Breast epithelium (tissue), 4 donors: ENCODE data around the gene NAV3. TPM values are rescaled to one million over a fixed set of nuclear protein-coding genes. Genes with fewer than 3 reads are reported as not detected.

ENCODE experiments used
- DNase-seq, 2 donors: peaks; one replicate each; pipeline ENCODE4 v3.0.0-alpha.2; 2019; ENCODE audit warnings: low spot score in 2 of 2
- H3K27ac ChIP-seq, 2 donors: fragments of 200-600 bp; sonication (generic) in 1 of 2; one replicate each; pipeline ENCODE4 v1.5.1; 2016 to 2019; ENCODE audit warnings: mild to moderate bottlenecking in 1 of 2
- H3K27me3 ChIP-seq, 2 donors: fragments of 200-600 bp; sonication (generic) in 1 of 2; one replicate each; pipeline versions ENCODE4 v1.5.1 to v1.6.0; 2017 to 2019; ENCODE audit warnings: control low read depth in 1 of 2, mild to moderate bottlenecking in 1 of 2
- H3K36me3 ChIP-seq: fragments of 200-600 bp; one replicate; pipeline ENCODE4 v1.5.1; 2019
- H3K4me1 ChIP-seq, 2 donors: fragments of 200-600 bp; sonication (generic); one replicate each; pipeline ENCODE4 v1.5.1; 2016 to 2019; ENCODE audit warnings: control low read depth in 1 of 2
- H3K4me3 ChIP-seq, 3 donors: fragments of 200-600 bp; sonication (generic); 1 replicate in 2 of 3; 2 replicates in 1 of 3; pipeline ENCODE4 v1.5.1; 2016 to 2019; ENCODE audit warnings: mild to moderate bottlenecking in 3 of 3, moderate library complexity in 2 of 3
- H3K9me3 ChIP-seq, 2 donors: fragments of 200-600 bp; sonication (generic) in 1 of 2; one replicate each; pipeline ENCODE4 v1.5.1; 2016 to 2019; ENCODE audit warnings: control low read depth in 1 of 2
- POLR2A ChIP-seq: fragments of 450-650 bp; IDR thresholded peaks from one replicate; pipeline ENCODE4 v1.6.1; 2016; ENCODE audit warnings: antibody characterized with exemption, mild to moderate bottlenecking, moderate library complexity
- POLR2AphosphoS5 ChIP-seq, 3 donors: sonication (generic); formaldehyde crosslinking; IDR thresholded peaks; one replicate each; pipeline ENCODE4 v1.6.1; 2017; ENCODE audit warnings: antibody characterized with exemption in 3 of 3
- intact Hi-C: fragments of 100-400 bp; cut with DNase I; formaldehyde crosslinking; loops from one replicate; pipeline ENCODE4 v1.15.1; 2023; ENCODE audit warnings: low total_unique reads
- total RNA-seq, 3 donors: library from RNA; depleted of rRNA; stranded (reverse); fragments of >200 nt; gene quantifications; one replicate each; pipeline ENCODE4 v1.1.0, GENCODE V29; 2016
- TF ChIP-seq, protein P1 (sequence below), 3 donors: fragments of 450-650 bp; IDR thresholded peaks; one replicate each; pipeline ENCODE4 v1.5.1; 2016 to 2017; ENCODE audit warnings: antibody characterized with exemption in 3 of 3, mild to moderate bottlenecking in 3 of 3, moderate library complexity in 3 of 3

The NAV3 gene
- total RNA-seq, 3 donors from 2014 or later = 25.6 to 46.1 (median 41.1) TPM

DNA sequence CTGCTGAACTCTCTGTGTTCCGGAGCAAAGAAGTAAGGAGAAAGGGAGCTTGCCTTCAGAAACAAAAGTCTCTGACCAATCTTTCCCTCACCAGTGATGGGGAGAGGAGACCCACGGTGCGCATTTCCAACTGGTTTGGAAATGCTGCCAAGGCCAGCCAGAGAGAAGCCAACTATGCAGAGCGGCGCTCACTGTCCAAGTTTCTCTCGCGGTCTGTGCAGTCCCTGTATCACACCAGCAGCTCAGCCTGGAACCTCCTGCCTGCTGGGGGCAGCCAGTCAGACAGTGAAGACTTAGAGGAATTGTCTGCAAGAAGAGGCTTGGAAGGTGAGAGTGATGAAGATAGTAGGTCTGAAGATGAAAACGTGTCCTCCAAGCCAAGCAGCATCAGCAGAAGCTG lies 206.2 kb downstream of the NAV3 start:
- no peak for TF ChIP-seq POLR2AphosphoS5 (IDR thresholded peaks at IDR 0.05)
- TF ChIP-seq POLR2A = no peak
- TF ChIP-seq, protein P1, sequence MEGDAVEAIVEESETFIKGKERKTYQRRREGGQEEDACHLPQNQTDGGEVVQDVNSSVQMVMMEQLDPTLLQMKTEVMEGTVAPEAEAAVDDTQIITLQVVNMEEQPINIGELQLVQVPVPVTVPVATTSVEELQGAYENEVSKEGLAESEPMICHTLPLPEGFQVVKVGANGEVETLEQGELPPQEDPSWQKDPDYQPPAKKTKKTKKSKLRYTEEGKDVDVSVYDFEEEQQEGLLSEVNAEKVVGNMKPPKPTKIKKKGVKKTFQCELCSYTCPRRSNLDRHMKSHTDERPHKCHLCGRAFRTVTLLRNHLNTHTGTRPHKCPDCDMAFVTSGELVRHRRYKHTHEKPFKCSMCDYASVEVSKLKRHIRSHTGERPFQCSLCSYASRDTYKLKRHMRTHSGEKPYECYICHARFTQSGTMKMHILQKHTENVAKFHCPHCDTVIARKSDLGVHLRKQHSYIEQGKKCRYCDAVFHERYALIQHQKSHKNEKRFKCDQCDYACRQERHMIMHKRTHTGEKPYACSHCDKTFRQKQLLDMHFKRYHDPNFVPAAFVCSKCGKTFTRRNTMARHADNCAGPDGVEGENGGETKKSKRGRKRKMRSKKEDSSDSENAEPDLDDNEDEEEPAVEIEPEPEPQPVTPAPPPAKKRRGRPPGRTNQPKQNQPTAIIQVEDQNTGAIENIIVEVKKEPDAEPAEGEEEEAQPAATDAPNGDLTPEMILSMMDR (IDR thresholded peaks at IDR 0.05) = no peak
- Histone ChIP-seq H3K9me3 (no peaks in the 10 kb centered on the region), H3K4me3 (no peak overlapping the region), H3K27ac (no peak overlapping the region), H3K4me1 (no peaks in the 10 kb centered on the region), H3K36me3 (no peaks in the 10 kb centered on the region), H3K27me3 (no peaks in the 10 kb centered on the region)
- DNase-seq = no peak
- intact Hi-C loops = no loop called here

DNA sequence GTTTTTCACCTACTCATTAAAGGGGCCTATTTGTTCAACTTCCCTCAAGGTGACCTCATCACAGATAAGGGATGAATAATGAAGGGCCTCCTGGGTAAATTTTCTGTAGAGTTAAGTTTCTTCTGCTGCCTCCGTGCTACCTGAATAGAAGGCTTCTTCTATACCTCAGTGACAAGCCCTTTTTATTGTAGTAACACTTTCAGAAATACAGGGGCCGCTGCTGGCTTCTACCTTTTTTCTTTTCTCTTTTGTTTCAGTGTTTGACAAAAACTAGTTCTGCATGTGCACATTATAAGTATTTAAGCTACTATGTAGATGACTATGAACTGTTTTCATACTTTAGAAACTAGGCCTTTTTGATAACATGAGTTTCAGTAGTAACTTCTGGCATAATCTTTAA lies 207.0 kb downstream of the NAV3 start:
- no peak for DNase-seq
- Histone ChIP-seq H3K4me1 (no peaks in the 10 kb centered on the region), H3K9me3 (no peaks in the 10 kb centered on the region), H3K4me3 (no peak overlapping the region), H3K27ac (no peak overlapping the region), H3K36me3 (no peaks in the 10 kb centered on the region), H3K27me3 (no peaks in the 10 kb centered on the region)
- TF ChIP-seq POLR2AphosphoS5 (IDR thresholded peaks at IDR 0.05) = no peak
- TF ChIP-seq, protein P1 (IDR thresholded peaks at IDR 0.05) = no peak
- no peak for TF ChIP-seq POLR2A
- intact Hi-C loops = no loop called here

DNA sequence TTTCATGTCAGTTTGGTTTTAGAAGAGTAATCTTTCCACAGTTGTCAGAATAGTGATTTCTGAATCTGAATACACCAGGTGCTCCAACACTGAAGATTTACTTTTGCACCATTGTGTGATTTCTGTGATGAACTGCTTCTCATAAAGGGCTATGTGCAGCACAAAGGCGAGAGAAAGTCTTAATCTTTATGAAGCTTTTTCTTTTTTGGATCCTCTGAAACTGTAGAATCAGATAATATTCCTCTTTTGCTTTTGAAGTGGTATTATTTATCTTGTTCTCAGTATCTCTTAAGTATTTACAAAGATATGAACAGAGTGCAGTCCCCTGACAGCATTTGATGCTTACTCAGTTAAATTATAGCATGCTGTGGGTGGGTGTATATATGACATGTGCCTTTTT lies 207.8 kb downstream of the NAV3 start:
- TF ChIP-seq, protein P1 (IDR thresholded peaks at IDR 0.05) = no peak
- TF ChIP-seq POLR2AphosphoS5 (IDR thresholded peaks at IDR 0.05) (no peak), POLR2A (no peak)
- no peak for DNase-seq
- Histone ChIP-seq H3K27ac (no peak overlapping the region), H3K27me3 (no peaks in the 10 kb centered on the region), H3K4me3 (no peak overlapping the region), H3K4me1 (no peaks in the 10 kb centered on the region), H3K36me3 (no peaks in the 10 kb centered on the region), H3K9me3 (peaks cover 0 to 2% of the 10 kb centered on the region in 2 donors)
- intact Hi-C loops = no loop called here

DNA sequence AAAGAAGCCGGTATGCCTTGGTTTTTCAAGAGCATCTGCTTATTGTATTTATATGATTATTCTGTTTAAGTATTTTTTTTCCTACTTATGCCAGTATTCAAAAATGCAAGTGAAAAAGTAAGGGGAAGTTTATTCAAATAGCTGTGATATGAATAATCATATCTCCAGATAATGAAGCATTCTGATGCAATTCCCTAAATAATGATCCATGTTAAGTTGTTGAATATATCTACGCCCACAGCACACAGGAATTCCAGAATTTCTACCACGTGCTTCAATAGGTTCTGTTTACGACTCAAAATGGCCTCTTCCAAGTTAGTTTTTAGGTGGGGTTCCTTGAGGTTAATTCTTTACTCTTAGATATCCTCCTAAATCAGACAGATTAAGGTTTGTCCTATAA lies 208.3 kb downstream of the NAV3 start:
- H3K36me3 ChIP-seq = no peaks in the 10 kb centered on the region
- H3K4me3 ChIP-seq = no peak overlapping the region
- intact Hi-C loops = no loop called here
- TF ChIP-seq POLR2AphosphoS5 (IDR thresholded peaks at IDR 0.05) (no peak), POLR2A (no peak)
- TF ChIP-seq, protein P1 (IDR thresholded peaks at IDR 0.05) = no peak
- peaks cover 0 to 6% of the 10 kb centered on the region in 2 donors for H3K9me3 ChIP-seq
- H3K27ac ChIP-seq = no peak overlapping the region
- DNase-seq = no peak
- H3K27me3 ChIP-seq = no peaks in the 10 kb centered on the region
- no peaks in the 10 kb centered on the region for H3K4me1 ChIP-seq

DNA sequence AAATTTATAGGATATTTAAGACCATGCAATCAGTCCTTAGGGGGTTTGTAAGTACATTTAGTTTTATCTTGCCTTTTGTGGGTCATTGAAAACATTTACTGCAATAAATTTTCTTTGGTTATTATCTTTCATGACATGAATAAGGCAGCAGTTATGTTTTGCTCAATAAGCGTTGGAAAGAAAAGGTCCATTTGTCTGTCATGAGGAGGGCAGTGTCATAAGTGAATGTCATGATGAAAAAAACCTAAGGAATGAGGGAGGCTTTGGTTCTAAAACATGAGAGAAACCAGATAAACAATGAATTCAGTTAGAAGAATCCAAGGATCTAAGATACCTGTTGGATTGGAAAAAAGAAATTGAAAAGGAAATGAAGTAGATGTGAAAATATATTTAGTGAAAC lies 209.4 kb downstream of the NAV3 start:
- no peak overlapping the region for H3K4me3 ChIP-seq
- no peaks in the 10 kb centered on the region for H3K36me3 ChIP-seq
- no peaks in the 10 kb centered on the region for H3K4me1 ChIP-seq
- H3K27me3 ChIP-seq = no peaks in the 10 kb centered on the region
- H3K9me3 ChIP-seq = peaks cover under 1 to 12% of the 10 kb centered on the region in 2 donors
- intact Hi-C loops = no loop called here
- H3K27ac ChIP-seq = no peak overlapping the region
- no peak for DNase-seq
- TF ChIP-seq POLR2A (no peak), POLR2AphosphoS5 (IDR thresholded peaks at IDR 0.05) (no peak)
- TF ChIP-seq, protein P1 (IDR thresholded peaks at IDR 0.05) = no peak
